ENCODE measurements around the gene NUMBL.
"Not testable (repeated sequence)": the region's sequence is repeated elsewhere in the genome, so short reads cannot be mapped to it uniquely, and the experiment has no call there.

Gene NUMBL

DNA sequence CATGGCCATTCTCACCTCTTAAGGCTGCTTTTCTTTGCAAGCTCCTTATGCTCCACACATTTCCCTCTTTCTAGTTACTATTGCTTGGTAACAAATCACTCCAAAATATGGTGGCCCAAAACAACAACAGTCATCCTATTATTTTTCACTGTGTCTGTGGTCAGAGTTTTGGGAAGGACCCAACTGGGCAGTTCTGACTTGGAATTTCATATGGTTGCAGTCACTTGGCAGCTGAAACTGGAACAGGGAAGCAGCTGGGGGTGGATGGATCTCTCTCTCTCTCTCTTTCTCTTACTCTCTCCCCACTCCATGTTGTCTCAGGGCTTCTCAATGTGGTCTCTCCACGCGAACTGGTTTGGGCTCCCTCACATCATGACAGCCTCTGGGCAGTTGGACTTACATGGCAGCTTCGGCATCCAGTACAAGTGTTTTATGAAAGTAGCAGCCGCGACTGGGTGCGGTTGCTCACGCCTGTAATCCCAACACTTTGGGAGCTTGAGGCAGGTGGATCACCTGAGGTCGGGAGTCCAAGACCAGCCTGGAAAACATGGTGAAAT, 39.6 kb downstream of the NUMBL start:
- no peak for TF ChIP-seq ZNF274 (IDR thresholded peaks at IDR 0.05; ENCODE audit: low read depth, low read length)
- H3K4me3 ChIP-seq (ENCODE audit: low read length) = no peak overlapping the region

DNA sequence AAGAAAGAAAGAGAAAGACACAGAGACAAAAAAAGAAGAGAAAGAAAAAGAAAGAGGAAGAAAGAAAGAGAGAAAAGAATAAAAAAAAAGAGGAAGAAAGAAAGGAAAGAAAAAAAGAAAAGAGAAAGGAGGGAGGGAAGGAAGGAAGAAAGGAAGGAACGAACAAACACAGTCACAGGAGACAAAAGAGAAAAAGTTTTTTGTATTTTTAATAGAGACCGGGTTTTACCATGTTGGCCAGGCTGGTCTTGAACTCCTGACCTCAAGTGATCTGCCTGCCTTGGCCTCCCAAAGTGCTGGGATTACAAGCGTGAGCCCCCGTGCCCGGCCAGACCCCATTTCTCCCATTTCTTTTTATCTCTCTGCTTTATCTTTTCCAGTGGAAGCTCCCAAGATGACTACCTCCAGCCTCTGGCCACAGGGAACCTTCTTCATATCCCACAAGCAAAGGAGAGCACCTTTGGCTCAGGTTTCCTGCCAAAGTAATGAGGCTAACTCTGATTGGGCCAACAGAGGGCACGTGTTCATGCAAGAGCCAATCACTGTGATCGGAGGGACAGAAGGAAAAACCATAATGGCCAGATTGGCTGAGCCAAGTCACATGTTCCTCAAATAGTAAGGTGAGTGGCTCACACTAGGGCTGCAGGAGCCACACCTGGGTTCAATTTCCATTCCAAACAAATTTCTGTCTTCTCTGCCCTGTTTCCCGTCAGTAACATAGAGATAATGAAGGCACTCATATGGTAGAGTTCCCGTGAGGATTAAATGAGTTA, 40.4 kb downstream of the NUMBL start:
- not testable (repeated sequence) for H3K4me3 ChIP-seq (ENCODE audit: low read length)

DNA sequence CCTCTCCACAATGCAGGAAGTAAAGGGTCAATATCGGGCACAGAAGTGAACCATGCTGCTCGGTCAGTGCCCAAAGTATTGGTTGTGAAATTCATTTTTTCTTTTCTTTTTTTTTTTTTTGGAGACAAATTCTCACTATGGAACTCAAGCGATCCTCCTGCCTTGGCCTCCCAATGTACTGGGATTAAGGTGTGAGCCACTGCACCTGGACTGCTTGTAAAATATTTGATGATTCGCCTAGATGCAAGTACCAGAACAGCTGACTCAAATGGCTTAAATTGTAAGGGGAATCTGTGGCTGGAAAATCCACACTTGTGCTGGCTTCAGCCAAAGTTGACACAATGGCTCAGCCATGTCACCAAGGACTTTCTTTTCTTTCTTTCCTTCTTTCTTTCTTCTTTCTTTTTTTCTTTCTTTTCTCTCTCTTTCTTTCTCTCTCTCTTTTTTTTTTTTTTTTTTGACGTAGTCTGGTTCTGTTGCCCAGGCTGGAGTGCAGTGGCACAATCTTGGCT, 43.7 kb downstream of the NUMBL start:
- no peak overlapping the region for H3K4me3 ChIP-seq (ENCODE audit: low read length)
- no peak for TF ChIP-seq ZNF274 (IDR thresholded peaks at IDR 0.05; ENCODE audit: low read depth, low read length)

DNA sequence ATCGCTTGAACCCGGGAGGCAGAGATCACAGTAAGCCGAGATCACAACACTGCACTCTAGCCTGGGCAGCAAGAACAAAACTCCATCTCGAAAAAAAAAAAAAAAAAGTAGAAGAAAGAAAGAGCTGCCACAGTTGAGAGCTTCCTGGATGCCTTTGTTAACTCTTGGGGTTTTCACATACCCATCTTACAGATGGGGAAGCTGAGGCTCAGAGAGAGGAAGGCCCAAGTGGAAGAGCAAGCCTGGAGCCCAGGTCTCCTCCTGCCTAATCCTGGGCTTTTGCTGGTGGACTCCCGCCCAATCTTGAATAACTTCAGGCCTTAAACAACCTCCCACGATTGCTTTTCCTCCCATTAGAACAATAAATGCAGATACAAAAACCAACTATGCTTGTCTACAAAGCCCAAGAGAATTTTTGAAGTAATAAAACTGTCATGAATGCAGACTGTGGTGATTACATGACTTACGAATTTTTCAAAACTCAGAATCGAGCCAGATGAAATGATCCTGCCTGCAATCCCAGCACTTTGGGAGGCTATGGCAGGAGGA, 47.6 kb downstream of the NUMBL start:
- no peak overlapping the region for H3K4me3 ChIP-seq (ENCODE audit: low read length)
- no peak for TF ChIP-seq ZNF274 (IDR thresholded peaks at IDR 0.05; ENCODE audit: low read depth, low read length)

DNA sequence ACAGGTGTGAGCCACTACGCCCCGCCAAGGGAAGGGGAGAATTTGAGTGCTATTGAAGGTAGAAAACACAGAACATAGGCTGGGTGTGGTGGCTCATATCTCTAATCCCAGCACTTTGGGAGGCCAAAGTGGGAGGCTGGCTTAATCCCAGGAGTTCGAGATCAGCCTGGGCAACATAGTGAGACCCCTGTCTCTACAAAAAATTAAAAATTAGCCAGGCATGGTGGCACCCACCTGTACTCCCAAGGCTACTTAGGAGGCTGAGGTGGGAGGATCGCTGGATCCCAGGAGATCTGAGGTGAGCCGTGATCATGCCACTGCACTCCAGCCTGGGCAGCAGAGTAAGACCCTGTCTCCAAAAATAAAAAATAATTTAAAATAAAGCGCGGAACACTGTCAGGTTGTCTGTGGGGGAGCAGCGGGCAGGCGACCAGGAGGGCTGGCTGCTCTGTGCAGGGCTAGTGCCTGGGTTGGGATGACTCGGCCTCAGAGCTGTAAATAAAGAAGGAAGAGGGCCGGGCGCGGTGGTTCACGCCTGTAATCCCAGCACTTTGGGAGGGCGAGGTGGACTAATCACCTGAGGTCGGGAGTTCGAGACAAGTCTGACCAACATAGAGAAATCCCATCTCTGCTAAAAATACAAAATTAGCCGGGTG, 48.3 kb downstream of the NUMBL start:
- no peak for TF ChIP-seq ZNF274 (IDR thresholded peaks at IDR 0.05; ENCODE audit: low read depth, low read length)
- no peak overlapping the region for H3K4me3 ChIP-seq (ENCODE audit: low read length)

DNA sequence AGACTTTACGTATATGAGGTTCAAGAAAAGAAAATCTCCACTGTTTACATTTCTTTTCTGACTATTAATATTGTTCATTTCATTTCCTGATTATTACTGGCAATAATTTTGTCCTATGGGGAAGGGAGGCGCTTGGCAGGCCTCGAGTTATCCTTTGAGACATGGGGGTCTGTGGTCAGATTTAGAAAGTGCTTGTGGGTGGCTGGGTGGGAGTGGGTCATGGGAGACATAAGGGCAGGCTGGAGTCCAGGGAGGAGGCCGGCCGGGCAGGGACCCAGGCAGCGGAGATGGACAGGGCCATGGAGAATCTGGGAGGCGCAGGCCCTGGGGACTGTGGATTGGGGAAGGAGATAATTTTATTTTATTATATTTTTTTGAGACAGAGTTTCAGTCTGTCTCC, 49.2 kb downstream of the NUMBL start:
- no peak overlapping the region for H3K4me3 ChIP-seq (ENCODE audit: low read length)
- TF ChIP-seq ZNF274 (IDR thresholded peaks at IDR 0.05; ENCODE audit: low read depth, low read length) = no peak

DNA sequence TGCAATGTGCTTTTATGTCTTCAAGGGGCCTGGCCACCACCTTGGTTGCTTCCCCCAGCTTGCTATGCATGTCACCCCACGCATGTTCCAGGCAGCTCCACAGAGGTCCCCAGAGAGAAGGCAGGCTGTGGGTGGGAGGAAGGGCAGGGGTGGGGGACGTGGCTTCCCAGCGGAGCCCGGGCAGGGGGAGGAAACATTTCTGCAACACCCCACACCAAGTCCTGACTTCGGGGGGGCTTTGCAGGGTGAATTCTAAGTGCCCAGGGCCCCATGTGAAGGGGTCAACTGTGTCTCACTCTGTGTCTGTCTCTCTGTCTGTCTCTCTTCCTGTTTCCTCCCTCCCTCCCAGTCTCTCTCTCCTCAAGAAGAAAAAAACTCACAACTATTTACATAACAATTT, 49.7 kb downstream of the NUMBL start:
- no peak overlapping the region for H3K4me3 ChIP-seq (ENCODE audit: low read length)
- no peak for TF ChIP-seq ZNF274 (IDR thresholded peaks at IDR 0.05; ENCODE audit: low read depth, low read length)

DNA sequence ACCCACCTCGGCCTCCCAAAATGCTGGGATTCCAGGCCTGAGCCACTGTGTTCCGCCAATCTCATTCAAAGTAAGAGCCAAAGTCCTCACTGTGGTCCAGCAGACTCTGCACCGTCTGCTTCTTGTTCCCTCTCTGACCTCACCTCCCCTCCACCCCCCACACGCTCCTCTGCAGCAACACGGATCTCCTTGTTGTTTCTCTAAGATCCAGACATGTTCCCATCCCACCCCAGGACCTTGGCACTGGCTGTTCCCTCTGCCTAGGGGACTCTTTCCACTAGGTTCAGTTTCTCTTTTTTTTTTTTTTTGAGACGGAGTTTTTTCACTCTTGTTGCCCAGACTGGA, 50.8 kb downstream of the NUMBL start:
- H3K4me3 ChIP-seq (ENCODE audit: low read length) = no peak overlapping the region
- no peak for TF ChIP-seq ZNF274 (IDR thresholded peaks at IDR 0.05; ENCODE audit: low read depth, low read length)

DNA sequence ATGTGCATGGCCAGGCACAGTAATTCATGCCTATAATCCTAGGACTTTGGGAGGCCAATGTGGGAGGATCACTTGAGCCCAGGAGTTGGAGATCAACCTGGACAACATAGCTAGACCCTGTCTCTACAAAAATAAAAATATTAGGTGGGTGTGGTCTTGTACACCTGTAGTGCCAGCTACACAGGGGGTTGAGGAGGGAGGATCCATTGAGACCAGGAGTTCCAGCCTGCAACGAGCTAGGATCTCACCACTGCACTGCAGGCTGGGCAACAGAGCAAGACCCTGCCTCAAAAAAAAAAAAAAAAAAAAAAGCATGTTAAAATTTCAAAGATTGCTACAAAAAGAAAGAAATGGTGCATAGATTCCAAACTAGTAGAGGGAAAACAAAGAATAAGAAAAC, 52.1 kb downstream of the NUMBL start:
- TF ChIP-seq ZNF274 (IDR thresholded peaks at IDR 0.05; ENCODE audit: low read depth, low read length) = no peak
- no peak overlapping the region for H3K4me3 ChIP-seq (ENCODE audit: low read length)

DNA sequence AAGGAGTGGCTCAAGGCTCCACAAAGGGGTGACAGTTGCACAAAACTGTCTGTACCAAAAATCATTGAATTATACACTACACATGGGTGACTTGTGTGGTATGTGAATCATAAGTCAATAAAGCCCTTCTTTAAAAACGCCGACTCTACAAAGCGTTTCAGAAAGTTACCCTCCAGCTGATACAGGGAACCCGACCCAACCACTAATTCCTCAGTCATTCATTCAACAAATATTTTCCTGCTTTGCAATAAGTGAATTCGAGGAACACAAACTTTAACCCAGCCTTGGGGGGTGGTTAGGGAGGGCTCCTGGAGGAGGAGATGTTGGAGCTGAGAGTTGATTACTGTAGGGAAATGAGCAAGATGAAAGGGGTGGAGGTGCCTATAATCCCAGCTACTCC, 57.2 kb downstream of the NUMBL start:
- no peak for TF ChIP-seq ZNF274 (IDR thresholded peaks at IDR 0.05; ENCODE audit: low read depth, low read length)
- H3K4me3 ChIP-seq (ENCODE audit: low read length) = no peak overlapping the region

DNA sequence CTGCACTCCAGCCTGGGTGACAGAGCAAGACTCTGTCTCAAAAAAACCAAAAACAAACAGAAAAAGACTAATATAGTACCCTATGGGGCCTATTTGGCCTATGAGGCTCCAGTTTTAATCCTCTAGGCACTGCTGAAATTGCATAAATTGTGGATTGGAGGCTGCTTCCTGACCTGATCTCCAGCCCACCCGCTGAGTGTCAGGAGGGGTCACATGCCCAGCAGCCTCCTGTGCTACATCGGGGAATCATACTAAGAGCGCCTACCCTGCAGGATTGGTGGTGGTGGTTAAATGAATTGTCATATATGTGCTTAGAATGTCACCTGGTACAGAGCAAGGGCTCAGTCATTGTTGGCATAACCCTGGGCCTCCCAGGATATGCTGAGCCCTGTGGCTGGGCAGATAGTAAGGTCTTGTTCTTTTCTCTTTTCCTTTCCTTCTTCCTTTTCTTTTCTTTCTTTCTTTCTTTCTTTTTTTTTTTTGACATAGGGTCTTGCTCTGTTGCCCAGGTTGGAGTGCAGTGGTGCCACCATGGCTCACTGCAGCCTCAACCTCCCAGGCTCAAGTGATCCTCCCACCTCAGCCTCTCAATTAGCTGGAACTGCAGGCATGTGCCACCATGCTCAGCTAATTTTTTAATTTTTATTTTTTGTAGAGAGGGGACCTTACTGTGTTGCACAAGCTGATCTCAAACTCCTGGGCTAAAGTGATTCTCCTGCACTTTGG, 58.0 kb downstream of the NUMBL start:
- no peak overlapping the region for H3K4me3 ChIP-seq (ENCODE audit: low read length)
- TF ChIP-seq ZNF274 (IDR thresholded peaks at IDR 0.05; ENCODE audit: low read depth, low read length) = no peak

DNA sequence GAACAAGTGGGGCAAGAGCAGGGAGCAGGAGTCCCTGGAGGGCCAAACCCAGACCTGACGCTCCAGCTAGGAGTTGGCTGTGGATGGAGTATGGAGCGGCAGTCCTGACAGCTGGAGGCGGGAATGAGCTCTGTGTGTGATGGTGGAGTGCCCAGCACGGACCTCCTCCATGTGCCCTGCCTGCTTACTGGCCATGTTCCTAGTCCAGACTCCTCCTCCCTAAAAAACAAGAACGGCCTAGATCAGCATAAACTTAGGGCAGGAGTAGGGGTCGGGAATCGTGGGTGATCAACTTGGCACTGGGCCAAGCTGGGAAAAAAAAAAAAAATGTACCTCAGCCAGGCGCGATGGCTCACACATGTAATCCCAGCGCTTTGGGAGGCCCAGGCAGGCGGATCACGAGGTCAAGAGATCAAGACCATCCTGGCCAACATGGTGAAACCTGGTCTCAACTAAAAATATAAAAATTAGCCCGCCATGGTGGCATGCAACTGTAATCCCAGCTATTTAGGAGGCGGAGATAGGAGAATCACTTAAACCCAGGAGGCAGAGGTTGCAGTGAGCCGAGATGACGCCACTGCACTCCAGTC, 59.8 kb downstream of the NUMBL start:
- no peak overlapping the region for H3K4me3 ChIP-seq (ENCODE audit: low read length)
- TF ChIP-seq ZNF274 (IDR thresholded peaks at IDR 0.05; ENCODE audit: low read depth, low read length) = no peak

DNA sequence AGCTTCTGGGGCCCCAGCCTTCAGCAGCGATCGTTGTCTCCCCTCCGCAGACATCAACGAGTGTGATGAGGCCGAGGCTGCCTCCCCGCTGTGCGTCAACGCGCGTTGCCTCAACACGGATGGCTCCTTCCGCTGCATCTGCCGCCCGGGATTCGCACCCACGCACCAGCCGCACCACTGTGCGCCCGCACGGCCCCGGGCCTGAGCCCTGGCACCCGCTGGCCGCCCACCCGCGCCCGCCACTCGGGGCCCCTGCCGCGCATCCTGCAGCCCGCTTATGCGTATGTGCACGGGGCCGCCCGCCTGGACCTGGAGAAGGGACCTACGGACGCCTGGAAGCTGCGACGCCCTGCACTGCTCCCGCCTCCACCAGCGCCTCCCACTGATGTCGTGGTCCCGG, 61.1 kb downstream of the NUMBL start:
- no peak for TF ChIP-seq ZNF274 (IDR thresholded peaks at IDR 0.05; ENCODE audit: low read depth, low read length)
- no peak overlapping the region for H3K4me3 ChIP-seq (ENCODE audit: low read length)

Measured in GM08714 (cell line).